HepG2 (cell line): Measurements from ENCODE around the gene ODAM. TPM values are rescaled to one million over a fixed set of nuclear protein-coding genes. Genes with fewer than 3 reads are reported as not detected.

Experiments used
- HOXA3 ChIP-seq: sonication (generic); formaldehyde crosslinking; IDR thresholded peaks from 2 replicates; pipeline ENCODE4 v1.5.0; 2020; ENCODE audit warnings: missing genetic modification reagents
- KIAA2018 ChIP-seq: sonication (generic); formaldehyde crosslinking; IDR thresholded peaks from 2 replicates; pipeline ENCODE4 v1.5.0; 2020; ENCODE audit warnings: mild to moderate bottlenecking, missing genetic modification reagents, borderline replicate concordance
- POGZ ChIP-seq: sonication (generic); formaldehyde crosslinking; IDR thresholded peaks from 2 replicates; pipeline ENCODE4 v1.4.0; 2020; ENCODE audit warnings: mild to moderate bottlenecking, missing genetic modification reagents
- PPARG ChIP-seq: conservative IDR thresholded peaks from 2 replicates; pipeline ENCODE4 v1.6.1; 2016; ENCODE audit warnings: missing biosample characterization, missing genetic modification reagents
- SMAD9 ChIP-seq: sonication (generic); formaldehyde crosslinking; IDR thresholded peaks from 2 replicates; pipeline ENCODE4 v1.5.1; 2020; ENCODE audit warnings: mild to moderate bottlenecking, missing genetic modification reagents
- SNAPC4 ChIP-seq: sonication (generic); formaldehyde crosslinking; IDR thresholded peaks from 2 replicates; pipeline ENCODE4 v1.4.0; 2020; ENCODE audit warnings: mild to moderate bottlenecking, missing genetic modification reagents
- STAG1 ChIP-seq: sonication (generic); formaldehyde crosslinking; IDR thresholded peaks from 2 replicates; pipeline ENCODE4 v1.4.0; 2020; ENCODE audit warnings: missing genetic modification reagents
- ZBTB25 ChIP-seq: IDR thresholded peaks from 2 replicates; pipeline ENCODE4 v1.6.1; 2018; ENCODE audit warnings: missing genetic modification reagents
- ZNF207 ChIP-seq: fragments of 450-650 bp; IDR thresholded peaks from 2 replicates; pipeline ENCODE4 v1.6.1; 2016; ENCODE audit warnings: antibody characterized with exemption, borderline replicate concordance
- ZNF296 ChIP-seq: sonication (generic); formaldehyde crosslinking; conservative IDR thresholded peaks from 2 replicates; pipeline ENCODE4 v1.5.0; 2020; ENCODE audit warnings: mild to moderate bottlenecking, missing genetic modification reagents
- ZNF629 ChIP-seq: sonication (generic); formaldehyde crosslinking; conservative IDR thresholded peaks from 2 replicates; pipeline ENCODE4 v1.5.0; 2020; ENCODE audit warnings: missing genetic modification reagents
- polyA plus RNA-seq, 8 experiments: library from polyadenylated mRNA; depleted of rRNA in 3 of 8; stranded (reverse) in 7 of 8; unstranded in 1 of 8; fragments of >200 nt; fragmentation: Illumina TruSeq in 4 of 8; extraction: Trizol in 4 of 8; gene quantifications; 2 replicates each; pipeline versions ENCODE4 v1.2.1 to v1.2.3, GENCODE V29; 2011 to 2016; ENCODE audit warnings: low read depth in 4 of 8, missing spikeins in 1 of 8, mixed read lengths in 1 of 8; ENCODE audit not compliant: insufficient read depth in 1 of 8
- total RNA-seq, 5 experiments: library from RNA; depleted of rRNA; stranded (reverse); fragments of >200 nt; fragmentation: Illumina TruSeq; extraction: Trizol; gene quantifications; 2 replicates each; pipeline ENCODE4 v1.2.3, GENCODE V29; 2016; ENCODE audit warnings: low read depth in 1 of 5
- TF ChIP-seq, protein P1 (sequence below), 2 experiments: sonication (generic) in 1 of 2; formaldehyde crosslinking in 1 of 2; IDR thresholded peaks; 2 replicates each; pipeline versions ENCODE4 v1.5.1 to v1.6.1; 2011 to 2020; ENCODE audit warnings: borderline replicate concordance in 1 of 2, low read depth in 1 of 2, low read length in 1 of 2, mild to moderate bottlenecking in 1 of 2, missing genetic modification reagents in 1 of 2, moderate library complexity in 1 of 2

ODAM gene
- total and polyA plus RNA-seq, 2 of the 13 experiments (the other 11 are each of a cell fraction or from before 2014, with no cell fraction given): 94.6 to 115 TPM

DNA sequence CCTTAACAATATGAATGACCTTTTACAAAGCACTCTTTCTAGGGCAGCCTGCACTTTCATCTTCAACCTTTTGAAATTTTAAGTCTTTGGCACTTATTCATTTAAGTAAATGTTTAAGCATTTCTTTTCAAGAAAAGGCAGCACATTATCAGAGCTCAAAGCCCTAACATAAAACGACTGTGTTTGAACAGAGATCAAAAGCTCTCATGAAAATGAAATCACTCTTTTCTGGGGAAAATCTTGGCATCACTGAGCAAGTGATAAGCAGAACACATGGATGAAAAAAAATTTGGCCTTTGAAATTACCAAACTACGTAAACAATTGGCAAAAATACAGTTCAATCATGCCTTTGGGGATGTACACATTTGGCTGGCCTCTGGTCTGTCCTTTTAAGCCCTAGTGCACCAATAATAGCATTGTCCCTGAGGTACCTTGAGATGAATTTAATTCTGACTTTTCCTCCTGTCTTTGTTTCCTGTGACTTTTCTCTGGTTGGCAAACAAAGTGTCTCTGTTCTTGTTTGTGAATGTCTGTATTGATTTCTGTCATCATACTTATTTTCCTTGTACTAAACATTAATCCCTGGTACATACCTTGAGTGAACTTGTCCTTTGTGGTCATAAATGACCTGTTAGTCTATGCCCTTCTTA, 12.9 kb upstream of the ODAM start (continued):
- TF ChIP-seq KIAA2018 (CRISPR knock-in tag) (no peak), ZNF629 (CRISPR knock-in tag) (0 out of 2 replicates have a peak, but pooled peaks have one; percentile 13), ZNF296 (CRISPR knock-in tag) (no peak), HOXA3 (CRISPR knock-in tag) (peak; percentile 57), ZNF207 (no peak), PPARG (peak; percentile 62; the same call in 1 of the 2 replicates), POGZ (CRISPR knock-in tag) (no peak), SNAPC4 (no peak), SMAD9 (no peak), STAG1 (CRISPR knock-in tag) (peak; percentile 10; the same call in 1 of the 2 replicates), ZBTB25 (CRISPR knock-in tag) (peak; percentile 66)
- TF ChIP-seq, protein P1, sequence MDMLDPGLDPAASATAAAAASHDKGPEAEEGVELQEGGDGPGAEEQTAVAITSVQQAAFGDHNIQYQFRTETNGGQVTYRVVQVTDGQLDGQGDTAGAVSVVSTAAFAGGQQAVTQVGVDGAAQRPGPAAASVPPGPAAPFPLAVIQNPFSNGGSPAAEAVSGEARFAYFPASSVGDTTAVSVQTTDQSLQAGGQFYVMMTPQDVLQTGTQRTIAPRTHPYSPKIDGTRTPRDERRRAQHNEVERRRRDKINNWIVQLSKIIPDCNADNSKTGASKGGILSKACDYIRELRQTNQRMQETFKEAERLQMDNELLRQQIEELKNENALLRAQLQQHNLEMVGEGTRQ (IDR thresholded peaks at IDR 0.05; ENCODE audit: low read depth, low read length): no peak
- TF ChIP-seq, protein P1 (CRISPR knock-in tag; IDR thresholded peaks at IDR 0.05; ENCODE audit: borderline replicate concordance): no peak
